HEK293T (cell line): ENCODE results near the gene TMSB15C.
A peak's percentile ranks its signal among the peaks of the same experiment; 100 is the strongest.
"Not testable (repeated sequence)": the region's sequence is repeated elsewhere in the genome, so short reads cannot be mapped to it uniquely, and the experiment has no call there.

Source experiments
- CTCF ChIA-PET: fragments of 350-600 bp; formaldehyde crosslinking; extraction: SDS; loops from one replicate; lab custom pipeline; 2021; ENCODE audit warnings: antibody characterized with exemption, inconsistent platforms; lab: Yijun Ruan, JAX
- POLR2A ChIA-PET: fragments of 350-600 bp; formaldehyde crosslinking; extraction: SDS; loops from one replicate; lab custom pipeline; 2020; ENCODE audit warnings: antibody characterized with exemption, inconsistent platforms; lab: Yijun Ruan, JAX
- DNase-seq: peaks from one replicate; pipeline ENCODE4 v3.0.0; 2012; ENCODE audit warnings: mixed read lengths; ENCODE audit errors: extremely low spot score
- ARNT ChIP-seq: fragments of 450-650 bp; IDR thresholded peaks from 2 replicates; pipeline ENCODE4 v1.6.1; 2017; ENCODE audit warnings: mild to moderate bottlenecking
- BHLHE40 ChIP-seq: fragments of 450-650 bp; IDR thresholded peaks from 2 replicates; pipeline ENCODE4 v1.6.1; 2016; ENCODE audit warnings: mild to moderate bottlenecking, moderate library complexity, borderline replicate concordance
- CTBP1 ChIP-seq: fragments of 450-650 bp; IDR thresholded peaks from 2 replicates; pipeline ENCODE4 v1.6.1; 2016; ENCODE audit warnings: borderline replicate concordance
- ELF4 ChIP-seq: fragments of 450-650 bp; IDR thresholded peaks from 2 replicates; pipeline ENCODE4 v1.6.1; 2017; ENCODE audit warnings: antibody characterized with exemption
- FOXA1 ChIP-seq: fragments of 450-650 bp; IDR thresholded peaks from 2 replicates; pipeline ENCODE4 v1.6.1; 2016; ENCODE audit warnings: mild to moderate bottlenecking
- FOXK2 ChIP-seq: fragments of 450-650 bp; IDR thresholded peaks from 2 replicates; pipeline ENCODE4 v1.6.1; 2016; ENCODE audit warnings: mild to moderate bottlenecking
- FOXM1 ChIP-seq: fragments of 450-650 bp; IDR thresholded peaks from 2 replicates; pipeline ENCODE4 v1.6.1; 2017; ENCODE audit warnings: mild to moderate bottlenecking, borderline replicate concordance
- HDGF ChIP-seq: fragments of 450-650 bp; IDR thresholded peaks from 2 replicates; pipeline ENCODE4 v1.6.1; 2017; ENCODE audit warnings: antibody characterized with exemption, borderline replicate concordance
- L3MBTL2 ChIP-seq: fragments of 450-650 bp; conservative IDR thresholded peaks from 2 replicates; pipeline ENCODE4 v1.6.1; 2016; ENCODE audit warnings: mild to moderate bottlenecking
- LEF1 ChIP-seq: fragments of 450-650 bp; IDR thresholded peaks from 2 replicates; pipeline ENCODE4 v1.6.1; 2017; ENCODE audit warnings: mild to moderate bottlenecking, borderline replicate concordance
- NFRKB ChIP-seq: fragments of 450-650 bp; IDR thresholded peaks from 2 replicates; pipeline ENCODE4 v1.6.1; 2016; ENCODE audit warnings: mild to moderate bottlenecking, moderate library complexity
- SP1 ChIP-seq: fragments of 450-650 bp; IDR thresholded peaks from 2 replicates; pipeline ENCODE4 v1.6.1; 2017
- SUZ12 ChIP-seq: fragments of 450-650 bp; IDR thresholded peaks from 2 replicates; pipeline ENCODE4 v1.6.1; 2016; ENCODE audit warnings: mild to moderate bottlenecking
- TARDBP ChIP-seq: fragments of 450-650 bp; IDR thresholded peaks from 2 replicates; pipeline ENCODE4 v1.6.1; 2016
- ZNF384 ChIP-seq: fragments of 450-650 bp; IDR thresholded peaks from 2 replicates; pipeline ENCODE4 v1.6.1; 2016
- TF ChIP-seq, protein P1 (sequence below): fragments of 450-650 bp; IDR thresholded peaks from 2 replicates; pipeline ENCODE4 v1.6.1; 2016

TMSB15C gene

DNA sequence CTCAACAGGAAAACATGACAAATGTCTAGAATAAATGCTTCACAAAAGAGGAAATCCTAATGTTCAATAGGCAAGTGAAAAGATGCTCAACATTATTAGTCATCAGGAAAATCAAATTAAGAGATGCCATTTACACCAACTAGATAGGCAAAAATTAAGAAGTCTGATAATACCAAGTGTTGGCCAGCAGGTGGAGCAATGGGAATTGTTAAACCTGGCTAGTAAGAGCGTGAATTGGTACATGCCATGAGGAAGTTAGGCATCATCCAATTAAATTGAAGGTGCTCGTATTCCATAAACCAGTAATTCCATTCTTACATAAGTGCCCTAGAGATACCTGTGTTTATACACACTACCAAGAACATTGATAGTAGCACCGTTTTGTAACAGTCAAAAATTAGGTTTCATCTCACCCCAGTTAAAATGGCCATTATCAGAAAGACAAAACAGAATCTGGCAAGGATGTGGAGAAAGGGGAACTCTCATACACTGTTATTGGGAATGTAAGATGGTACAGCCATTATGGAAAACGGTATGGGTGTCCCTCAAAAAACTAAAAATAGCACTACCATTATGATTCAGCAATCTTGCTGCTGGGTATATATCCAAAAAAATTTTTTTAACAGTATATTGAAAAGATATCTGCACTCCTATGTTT is 22.2 kb upstream of the TMSB15C start:
- ChIA-PET POLR2A (interaction anchor here (2.9 kb wide), 1 partner anchor 14 kb away, joined by 14 read pairs; the partner anchor contains the start of gene ZCCHC18), CTCF (interaction anchor here (0.9 to 1.2 kb wide), 3 partner anchors 38 to 253 kb away, joined by 3 to 7 read pairs (median 3); no protein-coding TSS in a partner anchor)
- peak; percentile 66 for DNase-seq
- TF ChIP-seq L3MBTL2 (0 out of 2 replicates have a peak, but pooled peaks have one; percentile 30), NFRKB (no peak)

DNA sequence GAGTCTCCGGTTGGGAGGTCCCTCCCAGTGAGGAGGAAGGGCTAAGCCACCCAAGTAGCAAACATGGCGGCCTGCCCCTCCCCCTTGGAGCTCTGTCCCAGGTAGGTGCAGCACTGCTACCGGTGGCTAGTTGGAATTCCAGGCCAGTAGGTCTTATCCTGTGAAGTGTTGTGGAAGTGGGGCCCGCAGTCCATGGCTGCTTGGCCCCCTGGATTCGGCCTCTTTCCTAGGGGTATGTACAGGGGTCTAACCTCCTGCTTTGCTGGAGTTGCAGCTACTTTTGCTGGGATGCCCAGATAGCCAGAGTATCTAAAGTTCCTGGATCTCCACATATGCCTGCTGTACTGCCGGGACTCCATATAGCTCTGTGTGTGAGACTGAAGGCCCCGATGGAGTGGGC is 9.9 kb upstream of the TMSB15C start:
- ChIA-PET CTCF (no interaction called here), POLR2A (no interaction called here)
- TF ChIP-seq ARNT (no peak), HDGF (no peak), FOXM1 (no peak), ZNF384 (no peak), FOXA1 (no peak), TARDBP (no peak), ELF4 (no peak), CTBP1 (no peak), SUZ12 (no peak), LEF1 (no peak)
- TF ChIP-seq, protein P1, sequence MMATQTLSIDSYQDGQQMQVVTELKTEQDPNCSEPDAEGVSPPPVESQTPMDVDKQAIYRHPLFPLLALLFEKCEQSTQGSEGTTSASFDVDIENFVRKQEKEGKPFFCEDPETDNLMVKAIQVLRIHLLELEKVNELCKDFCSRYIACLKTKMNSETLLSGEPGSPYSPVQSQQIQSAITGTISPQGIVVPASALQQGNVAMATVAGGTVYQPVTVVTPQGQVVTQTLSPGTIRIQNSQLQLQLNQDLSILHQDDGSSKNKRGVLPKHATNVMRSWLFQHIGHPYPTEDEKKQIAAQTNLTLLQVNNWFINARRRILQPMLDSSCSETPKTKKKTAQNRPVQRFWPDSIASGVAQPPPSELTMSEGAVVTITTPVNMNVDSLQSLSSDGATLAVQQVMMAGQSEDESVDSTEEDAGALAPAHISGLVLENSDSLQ = no peak

DNA sequence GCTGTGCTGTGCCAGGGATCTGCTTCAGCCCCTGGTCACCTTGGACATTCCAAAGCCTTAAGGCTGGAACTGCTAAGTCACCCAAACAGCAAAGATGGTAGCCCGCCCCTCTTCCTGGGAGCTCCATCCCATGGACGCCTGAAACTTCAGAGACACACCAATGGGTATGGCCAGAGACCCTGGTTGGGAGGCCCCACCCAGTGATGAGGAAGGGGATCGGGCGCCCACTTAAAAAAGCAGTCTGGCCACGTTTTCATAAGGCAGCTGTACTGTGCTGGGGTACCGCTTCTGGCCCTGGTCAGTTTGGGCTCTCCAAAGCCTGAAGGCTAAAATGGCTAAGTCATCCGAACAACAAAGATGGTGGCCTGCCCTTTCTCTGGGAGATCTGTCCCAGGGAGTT is 9.4 kb upstream of the TMSB15C start:
- ChIA-PET CTCF (no interaction called here), POLR2A (no interaction called here)
- DNase-seq = no peak
- TF ChIP-seq SUZ12 (no peak), SP1 (no peak), ZNF384 (no peak), NFRKB (no peak), TARDBP (no peak), ELF4 (no peak), L3MBTL2 (no peak), ARNT (no peak), FOXA1 (no peak), FOXK2 (no peak), HDGF (no peak), CTBP1 (no peak), LEF1 (no peak), FOXM1 (no peak), BHLHE40 (no peak)
- TF ChIP-seq, protein P1 = no peak

More for the DNA sequence above, 9.9 kb upstream of the TMSB15C start:
- no peak for DNase-seq

DNA sequence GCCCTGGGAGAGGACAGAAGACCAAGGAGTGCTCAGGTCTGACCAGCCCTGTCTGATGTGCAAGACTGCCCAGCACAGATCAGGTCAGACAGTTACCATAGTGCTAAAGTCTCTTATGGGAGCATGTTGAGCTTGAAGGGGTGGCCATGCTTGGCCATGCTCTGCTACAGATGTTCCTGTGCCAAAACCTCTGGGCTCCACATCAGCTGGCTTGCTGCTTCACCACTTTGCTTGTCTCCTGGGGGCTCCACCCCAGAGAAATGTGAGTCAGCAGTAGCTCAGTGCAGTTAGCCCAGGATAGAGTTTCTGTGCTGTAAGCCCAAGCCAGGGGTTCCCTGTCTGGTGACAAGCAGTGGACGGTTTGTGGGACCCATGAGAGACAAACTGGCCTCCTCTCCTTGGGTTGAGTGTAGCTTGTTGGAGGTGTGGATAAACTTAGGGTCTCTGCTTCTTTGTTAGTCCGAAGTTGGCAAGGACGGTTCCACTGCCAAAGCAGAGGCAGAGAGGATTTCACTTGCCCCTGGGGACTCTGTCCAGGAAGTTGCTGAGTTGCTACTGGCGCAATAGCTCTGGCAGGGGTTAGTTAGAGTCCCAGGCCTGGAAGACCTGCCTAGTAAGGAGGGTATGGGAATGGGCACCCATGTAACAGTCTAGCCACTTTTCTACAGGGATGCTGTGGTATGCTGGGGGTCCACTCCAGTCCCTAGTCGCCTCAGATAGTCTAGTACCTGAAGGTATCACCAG is 8.7 kb upstream of the TMSB15C start:
- POLR2A ChIA-PET = no interaction called here
- CTCF ChIA-PET = no interaction called here
- TF ChIP-seq FOXM1 (no peak), ARNT (no peak), SP1 (no peak), LEF1 (no peak), SUZ12 (no peak), BHLHE40 (no peak), NFRKB (no peak), ELF4 (no peak), FOXA1 (no peak), L3MBTL2 (no peak), HDGF (no peak)
- TF ChIP-seq, protein P1 = no peak
- no peak for DNase-seq

DNA sequence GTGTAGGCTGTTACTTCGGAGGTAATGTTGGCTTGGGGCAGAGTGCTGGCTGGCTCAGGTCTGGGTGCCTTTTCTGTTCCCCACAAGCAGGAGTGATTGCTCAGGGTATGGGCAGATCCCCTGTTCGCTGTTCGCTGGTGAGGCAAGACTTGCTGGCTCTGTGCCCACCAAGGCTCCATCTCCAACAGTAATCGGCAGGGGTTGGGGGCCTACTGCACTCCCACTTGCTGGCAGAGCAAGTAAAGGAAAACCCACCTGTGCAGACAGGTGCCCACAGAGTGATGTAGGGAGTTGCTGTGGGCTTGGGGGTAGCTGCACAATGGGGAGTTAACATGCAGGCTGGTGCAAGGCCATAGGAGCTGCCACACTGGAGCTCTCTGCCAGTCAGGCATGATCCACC is 8.0 kb upstream of the TMSB15C start:
- no peak for TF ChIP-seq SP1
- CTCF ChIA-PET = no interaction called here
- POLR2A ChIA-PET = no interaction called here
- DNase-seq = no peak

DNA sequence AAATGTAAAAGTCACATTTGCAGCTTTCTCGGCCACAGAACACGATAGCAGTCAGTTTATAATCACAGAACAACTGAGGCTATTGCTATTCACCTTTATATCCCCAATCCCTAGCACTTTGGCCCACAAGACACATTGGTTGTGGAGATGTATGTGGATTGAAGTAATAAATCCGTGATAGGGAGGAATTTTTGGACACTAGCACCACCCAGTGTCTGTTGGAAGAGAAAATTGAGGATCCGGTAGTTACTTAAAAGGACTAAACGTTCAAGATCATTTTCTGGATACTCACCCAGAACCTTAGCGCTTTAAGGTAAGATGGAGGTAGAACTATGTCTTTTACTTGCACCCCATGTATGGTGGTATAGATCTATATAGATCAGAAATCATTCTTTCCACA is 1.8 kb upstream of the TMSB15C start:
- CTCF ChIA-PET, DNase-seq, POLR2A ChIA-PET: not testable (repeated sequence)

DNA sequence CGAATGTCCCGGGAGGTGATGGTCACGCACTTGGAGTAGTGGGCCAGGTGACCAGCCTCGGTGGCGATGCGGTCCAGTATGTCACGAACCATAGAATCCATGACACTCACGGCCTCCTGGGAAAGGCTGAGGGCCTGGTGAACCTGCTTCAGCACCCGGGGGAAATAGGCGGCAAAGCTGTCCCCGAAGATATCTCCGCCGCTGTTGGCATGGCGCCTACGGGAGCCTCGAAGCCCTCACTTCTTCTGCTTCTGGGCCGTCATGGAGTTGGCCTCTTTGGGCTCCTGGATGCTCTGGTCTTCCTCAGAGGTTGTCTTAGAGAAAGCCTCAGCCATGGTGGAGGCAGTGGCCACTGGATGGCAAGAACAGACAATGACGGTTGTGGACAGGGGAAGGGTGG is 13.4 kb downstream of the TMSB15C start:
- CTCF ChIA-PET, POLR2A ChIA-PET, DNase-seq: not testable (repeated sequence)

DNA sequence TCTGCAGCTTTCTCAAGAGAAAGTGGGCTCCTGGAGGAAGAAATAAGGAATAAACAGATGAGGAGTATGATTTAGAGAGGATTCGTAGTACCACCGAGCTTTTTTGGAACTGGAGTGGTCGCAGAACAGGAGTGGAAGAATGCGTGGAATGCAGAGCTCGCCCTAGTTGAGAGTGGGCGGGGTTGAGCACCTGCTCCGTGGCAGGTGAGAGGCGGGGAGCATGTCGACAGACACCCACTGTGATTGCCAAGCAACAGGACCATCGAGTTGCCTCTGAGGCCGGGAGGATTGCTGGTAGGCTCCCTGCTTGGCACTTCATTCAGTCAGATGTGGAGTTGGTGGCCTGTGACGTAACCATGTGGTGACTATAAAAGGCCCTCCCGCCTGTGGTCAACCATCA is 21.1 kb downstream of the TMSB15C start:
- CTCF ChIA-PET, POLR2A ChIA-PET, DNase-seq: not testable (repeated sequence)
